ENCODE measurements around the gene PLEKHH3. TPM values are rescaled to one million over a fixed set of nuclear protein-coding genes. Genes with fewer than 3 reads are reported as not detected.

PLEKHH3 gene
- total RNA-seq, 1 experiment from 2014 or later = 21.4 TPM

GRCh38 chr17:42697108-42697811 is 20.5 kb upstream of the PLEKHH3 start:
- Mint-ChIP-seq H3K36me3 (ENCODE audit: insufficient read depth in 1 of 3, low read depth in 3 of 3) (peaks cover 15 to 27% (median 16%) of the 10 kb centered on the region in 3 experiments), H3K4me3 (no peak overlapping the region), H3K27ac (no peak overlapping the region), H3K27me3 (ENCODE audit: low read depth) (no peaks in the 10 kb centered on the region), H3K9me3 (no peaks in the 10 kb centered on the region; a peak in 2 of 5 replicates), H3K4me1 (peaks cover 8 to 25% of the 10 kb centered on the region in 2 experiments)
- Histone ChIP-seq H3K79me1 (ENCODE audit: insufficient read depth, low read depth, low read length, poor library complexity, severe bottlenecking) (no peaks in the 10 kb centered on the region), H2BK5ac (ENCODE audit: insufficient read length, low read length) (no peak overlapping the region), H2BK20ac (ENCODE audit: low read depth, low read length, poor library complexity, severe bottlenecking) (no peak overlapping the region), H3T11ph (ENCODE audit: low read length) (no peak overlapping the region), H3K79me2 (ENCODE audit: insufficient read depth, low read length) (no peaks in the 10 kb centered on the region), H3K4ac (ENCODE audit: low read depth, low read length) (no peak overlapping the region), H3K9me3 (ENCODE audit: control insufficient read depth, low read depth, low read length) (no peaks in the 10 kb centered on the region), H2BK120ac (ENCODE audit: low read depth, low read length, poor library complexity, severe bottlenecking) (no peak overlapping the region), H4K91ac (ENCODE audit: insufficient read length, low read depth, low read length) (no peak overlapping the region), H3K4me1 (ENCODE audit: insufficient read depth, low read length) (no peaks in the 10 kb centered on the region), H4K5ac (ENCODE audit: insufficient read length, low read depth, low read length) (no peak overlapping the region), H3K4me2 (ENCODE audit: insufficient read depth, insufficient read length, low read length) (no peak overlapping the region), H2AFZ (ENCODE audit: low read length) (no peak overlapping the region), H4K20me1 (ENCODE audit: control insufficient read depth, insufficient read depth, insufficient read length) (no peaks in the 10 kb centered on the region), H3K18ac (ENCODE audit: insufficient read length, low read depth, low read length) (no peak overlapping the region), H4K8ac (replicated peaks; ENCODE audit: insufficient read length, low read depth, low read length) (no peak overlapping the region), H3K14ac (ENCODE audit: insufficient read depth, low read length) (no peak overlapping the region), H3K27me3 (ENCODE audit: insufficient read depth, low read length) (no peaks in the 10 kb centered on the region), H3K27ac (ENCODE audit: insufficient read length, low read depth, low read length) (no peak overlapping the region), H3K9ac (ENCODE audit: extremely low read depth, insufficient read length, low read length) (no peak overlapping the region), H3K23ac (ENCODE audit: insufficient read length, low read depth, low read length) (no peak overlapping the region), H2AK5ac (ENCODE audit: insufficient read length, low read length) (no peak overlapping the region), H3K23me2 (ENCODE audit: insufficient read length, low read depth, low read length, poor library complexity, severe bottlenecking) (no peaks in the 10 kb centered on the region), H3K56ac (ENCODE audit: insufficient read length, low read depth, low read length) (no peak overlapping the region), H2BK15ac (ENCODE audit: low read depth, low read length) (no peak overlapping the region), H2BK12ac (ENCODE audit: insufficient read length, low read depth, low read length) (no peak overlapping the region)
- no peak for DNase-seq
- TF ChIP-seq, protein P1, sequence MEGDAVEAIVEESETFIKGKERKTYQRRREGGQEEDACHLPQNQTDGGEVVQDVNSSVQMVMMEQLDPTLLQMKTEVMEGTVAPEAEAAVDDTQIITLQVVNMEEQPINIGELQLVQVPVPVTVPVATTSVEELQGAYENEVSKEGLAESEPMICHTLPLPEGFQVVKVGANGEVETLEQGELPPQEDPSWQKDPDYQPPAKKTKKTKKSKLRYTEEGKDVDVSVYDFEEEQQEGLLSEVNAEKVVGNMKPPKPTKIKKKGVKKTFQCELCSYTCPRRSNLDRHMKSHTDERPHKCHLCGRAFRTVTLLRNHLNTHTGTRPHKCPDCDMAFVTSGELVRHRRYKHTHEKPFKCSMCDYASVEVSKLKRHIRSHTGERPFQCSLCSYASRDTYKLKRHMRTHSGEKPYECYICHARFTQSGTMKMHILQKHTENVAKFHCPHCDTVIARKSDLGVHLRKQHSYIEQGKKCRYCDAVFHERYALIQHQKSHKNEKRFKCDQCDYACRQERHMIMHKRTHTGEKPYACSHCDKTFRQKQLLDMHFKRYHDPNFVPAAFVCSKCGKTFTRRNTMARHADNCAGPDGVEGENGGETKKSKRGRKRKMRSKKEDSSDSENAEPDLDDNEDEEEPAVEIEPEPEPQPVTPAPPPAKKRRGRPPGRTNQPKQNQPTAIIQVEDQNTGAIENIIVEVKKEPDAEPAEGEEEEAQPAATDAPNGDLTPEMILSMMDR (conservative IDR thresholded peaks at IDR 0.05) = no peak
- no CpG with 5 or more reads among the region's 19 CpGs for WGBS (ENCODE audit: extremely low coverage, insufficient read length, low lambda C conversion rate)
